ENCODE results near the gene BRAF. TPM values are rescaled to one million over a fixed set of nuclear protein-coding genes. Genes with fewer than 3 reads are reported as not detected.
A peak's percentile ranks its signal among the peaks of the same experiment; 100 is the strongest.
"Not testable (repeated sequence)": the region's sequence is repeated elsewhere in the genome, so short reads cannot be mapped to it uniquely, and the experiment has no call there.

The BRAF gene
- polyA plus RNA-seq, 3 donors from 2014 or later: 4.9 to 13.2 (median 5.4) TPM

DNA sequence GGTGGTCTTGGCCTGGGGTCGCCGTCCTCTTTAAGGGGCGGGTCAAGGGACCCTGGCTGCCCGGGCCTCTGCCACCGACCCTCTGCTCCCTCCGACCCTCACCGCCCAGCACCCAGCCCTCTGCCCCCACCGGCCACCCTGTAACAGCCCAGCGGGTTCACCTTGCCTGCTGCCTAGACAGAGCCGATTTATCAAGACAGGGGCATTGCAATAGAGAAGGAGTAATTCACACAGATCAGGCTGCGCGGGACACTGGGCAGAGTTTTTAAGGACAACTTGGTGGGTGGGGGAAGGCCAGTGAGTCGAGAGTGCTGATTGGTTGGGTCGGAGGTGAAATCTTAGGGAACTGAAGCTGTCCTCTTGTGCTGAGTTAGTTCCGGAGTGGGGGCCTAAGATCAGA is 252.8 kb downstream of the BRAF start:
- Mint-ChIP-seq H3K36me3 (peaks cover 0 to 4% (median 0%) of the 10 kb centered on the region in 3 donors), H3K27ac (peak overlapping the region; percentile 30 to 87 (median 77)), H3K9me3 (no peaks in the 10 kb centered on the region), H3K4me3 (peak overlapping the region; percentile 74 to 86 (median 82)), H3K27me3 (ENCODE audit: low read depth in 3 of 3) (no peaks in the 10 kb centered on the region), H3K4me1 (peaks cover 29 to 36% of the 10 kb centered on the region in 2 donors)
- no peak for DNase-seq

DNA sequence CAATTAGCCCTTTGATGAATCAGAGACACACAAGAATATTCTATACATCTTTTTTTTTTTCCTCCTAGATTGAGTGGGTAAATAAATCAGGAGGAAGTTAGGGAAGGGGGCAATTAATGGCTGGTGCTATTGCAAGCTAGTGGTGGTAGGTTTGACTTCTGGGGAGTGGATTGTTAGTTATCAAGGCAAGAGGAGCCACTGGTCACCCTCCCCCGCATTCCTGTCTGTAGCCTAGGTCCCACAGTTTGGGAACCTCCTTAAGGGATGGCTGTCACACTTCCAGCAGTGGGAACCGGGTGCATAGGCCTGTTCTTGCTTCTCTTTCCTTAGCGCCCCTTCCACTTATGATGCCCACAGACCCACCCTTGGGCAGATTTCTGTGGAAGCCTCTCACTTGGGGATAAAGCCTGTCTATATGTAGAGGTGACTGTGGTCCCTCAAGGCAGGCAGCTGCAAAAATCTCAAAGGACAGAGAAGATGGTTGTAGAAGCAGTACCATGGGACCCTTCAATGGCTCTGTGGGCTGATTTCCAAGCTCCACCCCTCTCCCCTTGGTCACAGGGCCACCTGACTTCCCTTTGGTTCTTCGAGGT is 254.3 kb downstream of the BRAF start:
- Mint-ChIP-seq H3K27ac (no peak overlapping the region), H3K4me3 (peak overlapping the region in 1 of 5 donors; percentile 44), H3K4me1 (peaks cover 26 to 27% of the 10 kb centered on the region in 2 donors), H3K9me3 (no peaks in the 10 kb centered on the region), H3K27me3 (ENCODE audit: low read depth in 3 of 3) (peaks cover 0 to 3% (median 1%) of the 10 kb centered on the region in 3 donors), H3K36me3 (no peaks in the 10 kb centered on the region)
- DNase-seq: no peak

DNA sequence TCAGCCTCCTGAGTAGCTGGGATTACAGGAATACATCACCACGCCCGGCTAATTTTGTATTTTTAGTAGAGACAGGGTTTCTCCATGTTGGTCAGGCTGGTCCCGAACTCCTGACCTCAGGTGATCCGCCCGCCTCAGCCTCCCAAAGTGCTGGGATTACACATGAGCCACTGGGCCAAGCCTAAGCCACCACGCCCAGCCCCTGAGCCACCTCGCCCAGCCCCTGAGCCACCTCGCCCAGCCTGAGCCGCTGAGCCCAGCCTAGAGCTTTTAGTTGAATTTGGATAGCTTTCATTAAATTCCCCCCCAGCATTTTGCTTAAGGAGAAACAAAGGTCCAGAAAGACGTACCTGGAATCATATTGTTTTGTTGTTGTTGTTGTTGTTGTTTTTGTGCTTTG is 254.9 kb downstream of the BRAF start:
- DNase-seq; H3K27ac Mint-ChIP-seq; H3K9me3 Mint-ChIP-seq; H3K27me3 Mint-ChIP-seq (ENCODE audit: low read depth in 3 of 3); H3K4me3 Mint-ChIP-seq; H3K36me3 Mint-ChIP-seq: not testable (repeated sequence)
- peaks cover 21% of the 10 kb centered on the region in 2 donors for H3K4me1 Mint-ChIP-seq

DNA sequence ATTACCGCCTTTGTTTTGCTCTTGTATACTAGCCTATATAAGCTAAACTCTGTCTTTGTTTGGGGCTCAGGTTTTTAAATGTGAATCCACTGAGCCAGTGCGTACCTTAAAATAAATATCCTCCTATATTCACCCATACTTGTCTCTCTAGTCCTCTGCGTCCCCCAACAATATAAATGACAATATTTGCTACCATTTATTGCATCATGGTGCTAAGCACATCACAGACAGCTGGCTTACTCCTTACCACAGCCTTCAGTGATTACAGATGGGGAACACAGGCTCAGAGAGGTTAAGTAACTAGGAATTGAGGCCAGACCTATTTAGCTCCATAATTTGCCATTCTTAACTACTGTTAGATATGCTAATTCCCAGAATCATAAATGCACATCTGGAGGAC is 255.4 kb downstream of the BRAF start:
- Mint-ChIP-seq H3K4me3 (no peak overlapping the region), H3K36me3 (no peaks in the 10 kb centered on the region), H3K27ac (no peak overlapping the region), H3K9me3 (no peaks in the 10 kb centered on the region), H3K4me1 (peaks cover 16% of the 10 kb centered on the region in 2 donors), H3K27me3 (ENCODE audit: low read depth in 3 of 3) (peaks cover 0 to 3% (median 3%) of the 10 kb centered on the region in 3 donors)
- DNase-seq: no peak

Other genes with a start within 250 kb of the BRAF start
- gene NDUFB2, start 228.2 kb downstream of the BRAF start, polyA plus RNA-seq: 1,000 to 10,000 TPM in 1 of 3 donors, 100 to 1,000 TPM in 2; 742 to 1,051 (median 942) TPM
- gene MRPS33, start 90.0 kb upstream of the BRAF start, polyA plus RNA-seq: 10 to 100 TPM; 28.9 to 51.3 (median 46.9) TPM
- not detected for gene TMEM178B, start 149.1 kb upstream of the BRAF start, polyA plus RNA-seq